ENCODE measurements around the gene LAMA2.

DNA sequence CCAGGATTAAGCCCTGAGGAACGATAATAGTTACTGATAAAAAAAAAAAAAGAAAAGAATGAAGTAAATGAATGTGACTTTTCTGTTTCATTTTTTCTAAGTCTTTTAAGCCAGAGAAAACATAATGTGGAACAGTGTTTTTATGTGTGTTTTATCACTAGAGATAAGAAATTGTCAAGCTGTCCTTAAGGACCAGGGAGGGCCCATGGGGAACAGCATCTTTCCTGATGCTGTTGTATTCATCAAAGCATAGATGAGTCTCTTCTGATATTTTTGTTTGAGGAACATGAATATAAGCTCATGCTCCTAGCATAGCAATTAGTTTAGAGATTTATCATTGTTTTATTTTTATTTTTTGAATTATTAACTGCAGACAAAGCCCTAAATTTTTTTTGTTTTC lies 150.2 kb downstream of the LAMA2 start:
- TF ChIP-seq, protein P1, sequence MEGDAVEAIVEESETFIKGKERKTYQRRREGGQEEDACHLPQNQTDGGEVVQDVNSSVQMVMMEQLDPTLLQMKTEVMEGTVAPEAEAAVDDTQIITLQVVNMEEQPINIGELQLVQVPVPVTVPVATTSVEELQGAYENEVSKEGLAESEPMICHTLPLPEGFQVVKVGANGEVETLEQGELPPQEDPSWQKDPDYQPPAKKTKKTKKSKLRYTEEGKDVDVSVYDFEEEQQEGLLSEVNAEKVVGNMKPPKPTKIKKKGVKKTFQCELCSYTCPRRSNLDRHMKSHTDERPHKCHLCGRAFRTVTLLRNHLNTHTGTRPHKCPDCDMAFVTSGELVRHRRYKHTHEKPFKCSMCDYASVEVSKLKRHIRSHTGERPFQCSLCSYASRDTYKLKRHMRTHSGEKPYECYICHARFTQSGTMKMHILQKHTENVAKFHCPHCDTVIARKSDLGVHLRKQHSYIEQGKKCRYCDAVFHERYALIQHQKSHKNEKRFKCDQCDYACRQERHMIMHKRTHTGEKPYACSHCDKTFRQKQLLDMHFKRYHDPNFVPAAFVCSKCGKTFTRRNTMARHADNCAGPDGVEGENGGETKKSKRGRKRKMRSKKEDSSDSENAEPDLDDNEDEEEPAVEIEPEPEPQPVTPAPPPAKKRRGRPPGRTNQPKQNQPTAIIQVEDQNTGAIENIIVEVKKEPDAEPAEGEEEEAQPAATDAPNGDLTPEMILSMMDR (IDR thresholded peaks at IDR 0.05) = no peak
- no peak for TF ChIP-seq POLR2A (IDR thresholded peaks at IDR 0.05)
- TF ChIP-seq EP300 (IDR thresholded peaks at IDR 0.05) = no peak
